ENCODE data around the gene NPAS3. TPM values are rescaled to one million over a fixed set of nuclear protein-coding genes. Genes with fewer than 3 reads are reported as not detected.
A peak's percentile ranks its signal among the peaks of the same experiment; 100 is the strongest.

Gene NPAS3
- total RNA-seq, 1 donor from 2014 or later: 0.93 TPM

DNA sequence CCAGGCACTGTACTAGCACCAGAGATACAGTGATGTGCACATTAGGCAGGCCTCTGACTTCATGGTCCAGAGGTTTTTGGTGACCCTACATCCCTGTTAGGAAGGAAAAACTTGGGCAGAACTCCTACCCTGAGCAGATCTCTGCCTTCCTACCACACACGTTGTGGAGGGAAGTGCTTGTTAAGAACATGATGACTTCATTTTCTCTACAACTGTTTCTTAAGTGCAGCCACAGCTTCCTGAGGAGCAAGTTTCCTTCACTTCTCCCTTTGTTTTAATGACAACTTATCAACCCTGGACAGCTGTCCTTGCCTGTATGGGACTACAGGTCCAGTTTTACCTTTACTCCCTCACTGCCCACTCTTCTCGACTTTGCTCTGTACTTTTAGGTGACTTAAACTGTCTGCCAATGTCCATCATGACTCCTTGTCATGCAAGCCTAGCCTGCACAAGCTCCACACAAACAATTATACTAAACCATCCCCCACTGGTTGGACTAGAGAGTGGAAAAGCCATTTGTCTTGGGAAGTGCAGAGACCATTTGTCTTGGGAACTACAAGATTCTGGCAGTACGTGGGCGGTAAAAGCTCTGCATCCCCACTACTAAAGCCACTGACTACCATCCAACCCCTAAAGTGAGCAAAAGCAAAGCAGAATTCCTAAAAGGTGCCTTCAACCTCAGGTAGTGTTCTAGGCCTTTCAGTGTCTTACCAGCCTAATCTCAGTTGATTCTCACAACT lies 652.4 kb downstream of the NPAS3 start:
- DNase-seq (ENCODE audit: extremely low read depth, low read depth, low spot score): no peak

DNA sequence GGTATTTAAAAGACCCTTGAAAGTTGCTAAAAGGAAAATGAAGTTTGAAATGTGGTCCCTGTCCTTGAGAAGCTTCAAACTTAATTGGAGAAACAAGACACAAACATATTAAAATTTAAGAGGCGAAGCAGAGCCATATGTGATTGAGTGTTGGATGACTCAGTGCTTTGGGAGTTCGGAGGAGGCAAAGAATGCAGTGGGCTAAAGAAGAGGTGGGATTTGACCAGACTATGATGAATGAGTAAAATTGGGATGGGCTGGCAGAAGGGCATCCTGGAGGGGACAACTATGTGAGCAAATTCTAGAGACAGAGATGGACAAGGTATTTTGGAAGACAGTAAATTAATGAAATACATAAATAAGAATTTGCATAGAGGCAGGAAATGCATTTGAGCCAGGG lies 653.6 kb downstream of the NPAS3 start:
- no peak for DNase-seq (ENCODE audit: extremely low read depth, low read depth, low spot score)

DNA sequence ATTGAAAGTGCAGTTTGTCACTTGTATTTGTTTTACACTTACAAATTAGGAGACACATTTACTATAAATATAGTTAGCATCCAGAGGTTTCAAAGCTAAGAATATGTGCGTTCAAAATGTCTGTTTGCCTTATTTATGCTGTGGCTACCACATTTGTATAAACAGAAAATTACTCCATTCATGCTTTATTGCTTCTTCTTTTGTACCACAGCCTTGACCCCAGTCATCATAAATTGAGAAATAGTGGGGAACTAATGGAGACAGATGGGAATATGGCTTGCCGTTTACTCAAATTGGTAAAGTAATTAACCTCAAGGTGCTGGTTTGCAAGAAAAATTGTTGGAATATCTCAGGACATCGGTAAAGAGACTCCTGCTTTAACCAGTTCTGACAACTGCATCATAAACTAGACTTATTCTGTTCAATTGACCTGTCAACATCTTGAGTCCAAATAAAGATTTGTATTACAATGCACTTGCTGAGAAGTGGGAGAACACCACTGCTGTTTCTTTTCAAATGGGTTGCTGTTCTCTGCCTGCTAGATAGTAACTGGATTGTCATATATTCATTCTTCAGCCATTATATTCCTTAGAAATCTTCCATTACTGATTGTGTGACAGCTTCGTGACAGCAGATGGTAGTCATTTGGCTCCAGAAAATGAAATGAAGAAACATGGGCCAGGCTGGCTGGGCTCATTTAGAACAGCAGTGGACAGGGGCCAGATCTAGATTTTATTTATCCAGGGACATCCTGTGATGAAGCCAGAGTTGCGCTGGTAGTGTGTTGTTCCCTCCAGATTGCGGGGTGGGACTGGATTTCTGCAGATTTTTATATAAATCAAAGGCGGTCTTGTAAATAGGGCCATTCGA lies 657.8 kb downstream of the NPAS3 start:
- no peak for DNase-seq (ENCODE audit: extremely low read depth, low read depth, low spot score)

DNA sequence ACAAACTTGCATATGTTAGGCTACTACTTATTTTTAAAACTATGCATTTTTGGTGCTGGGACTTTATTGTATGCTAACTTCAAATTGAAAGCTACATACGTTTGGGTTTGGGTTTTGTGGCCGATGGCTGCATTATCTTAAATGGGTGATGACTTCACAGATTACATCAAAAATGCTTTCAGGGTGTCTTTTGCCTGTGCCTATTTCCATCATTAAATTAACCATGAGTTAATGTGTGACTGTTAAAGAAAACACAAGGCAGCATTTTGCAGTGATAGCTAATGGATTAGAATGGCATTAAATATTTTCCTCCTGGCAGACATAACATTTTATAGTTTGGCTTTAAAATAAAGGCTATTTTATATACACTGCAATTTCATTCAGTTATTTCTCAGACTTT lies 659.9 kb downstream of the NPAS3 start:
- DNase-seq (ENCODE audit: extremely low read depth, low read depth, low spot score): no peak

DNA sequence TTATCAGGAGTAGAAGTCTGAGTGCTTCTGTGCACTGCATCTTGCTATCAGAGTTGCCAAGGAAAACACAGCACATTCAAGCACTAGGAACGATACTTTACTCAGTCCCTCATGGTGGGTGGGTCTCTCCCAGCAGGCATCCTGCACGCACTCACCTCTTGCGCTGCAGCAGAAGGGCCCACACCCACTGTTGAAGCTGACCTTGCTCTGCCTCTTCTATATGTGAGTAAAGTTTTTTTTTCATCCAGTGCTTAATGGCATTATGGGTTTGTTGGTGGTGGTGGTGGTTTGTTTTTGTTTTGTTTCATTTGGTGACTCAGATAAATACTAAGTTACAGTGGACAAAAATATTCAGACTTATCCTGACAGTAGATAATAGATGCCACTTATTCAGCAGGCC lies 663.7 kb downstream of the NPAS3 start:
- no peak for DNase-seq (ENCODE audit: extremely low read depth, low read depth, low spot score)

DNA sequence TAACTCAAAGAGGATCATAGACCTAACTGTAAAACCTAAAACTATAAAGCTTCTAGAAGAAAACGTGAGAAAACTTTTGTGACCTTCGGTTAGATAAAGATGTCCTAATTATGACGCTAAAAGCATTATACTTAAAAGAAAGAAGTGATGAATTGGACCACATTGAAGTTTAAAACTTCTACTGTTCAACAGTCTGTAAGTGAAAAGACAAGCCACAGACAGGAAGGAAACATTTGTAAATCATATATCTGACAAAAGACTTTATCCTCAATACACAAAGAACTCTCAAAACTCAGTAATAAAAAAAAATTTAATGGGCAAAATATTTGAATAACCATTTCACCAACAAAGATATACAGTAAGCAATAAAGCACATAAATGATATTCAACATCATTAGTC lies 667.9 kb downstream of the NPAS3 start:
- DNase-seq (ENCODE audit: extremely low read depth, low read depth, low spot score): no peak

DNA sequence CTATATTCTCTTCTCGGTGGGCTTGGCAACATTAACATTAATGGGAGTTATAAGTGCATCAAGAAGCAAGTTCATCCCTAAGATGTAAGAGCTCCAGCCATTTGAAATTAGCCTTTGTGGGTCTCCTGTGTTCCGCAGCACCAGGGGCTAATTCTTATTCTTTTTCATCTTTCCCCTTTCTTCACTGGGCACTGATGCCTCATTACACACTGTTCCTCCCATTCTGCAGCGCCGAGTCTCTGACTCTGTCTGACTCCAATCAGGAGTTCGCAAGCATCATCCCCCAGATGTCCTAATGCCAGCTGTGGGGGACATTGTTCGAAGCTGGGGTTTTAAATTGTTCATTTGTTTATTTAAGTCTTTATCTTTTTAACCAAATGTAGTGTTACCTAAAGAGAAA lies 670.9 kb downstream of the NPAS3 start:
- no peak for DNase-seq (ENCODE audit: extremely low read depth, low read depth, low spot score)

DNA sequence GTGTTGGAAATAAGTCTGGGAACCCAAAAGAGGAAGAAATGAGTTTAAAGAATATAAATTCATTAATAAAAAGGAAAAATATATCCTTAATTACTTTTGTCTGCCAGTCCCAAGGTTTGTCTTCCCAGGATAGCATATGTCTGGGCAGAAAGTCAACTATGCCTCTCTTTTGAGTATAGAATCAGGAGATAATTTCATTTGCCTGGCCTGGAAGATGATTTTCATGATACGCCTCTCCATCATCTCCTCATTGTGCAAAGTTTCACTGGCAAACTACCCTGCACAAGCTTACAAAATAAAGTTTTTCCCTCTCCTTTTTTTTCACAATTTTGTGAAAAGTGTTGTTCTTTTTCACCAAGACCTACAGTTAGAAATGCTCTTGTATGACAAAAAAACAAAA lies 671.4 kb downstream of the NPAS3 start:
- DNase-seq (ENCODE audit: extremely low read depth, low read depth, low spot score): no peak

DNA sequence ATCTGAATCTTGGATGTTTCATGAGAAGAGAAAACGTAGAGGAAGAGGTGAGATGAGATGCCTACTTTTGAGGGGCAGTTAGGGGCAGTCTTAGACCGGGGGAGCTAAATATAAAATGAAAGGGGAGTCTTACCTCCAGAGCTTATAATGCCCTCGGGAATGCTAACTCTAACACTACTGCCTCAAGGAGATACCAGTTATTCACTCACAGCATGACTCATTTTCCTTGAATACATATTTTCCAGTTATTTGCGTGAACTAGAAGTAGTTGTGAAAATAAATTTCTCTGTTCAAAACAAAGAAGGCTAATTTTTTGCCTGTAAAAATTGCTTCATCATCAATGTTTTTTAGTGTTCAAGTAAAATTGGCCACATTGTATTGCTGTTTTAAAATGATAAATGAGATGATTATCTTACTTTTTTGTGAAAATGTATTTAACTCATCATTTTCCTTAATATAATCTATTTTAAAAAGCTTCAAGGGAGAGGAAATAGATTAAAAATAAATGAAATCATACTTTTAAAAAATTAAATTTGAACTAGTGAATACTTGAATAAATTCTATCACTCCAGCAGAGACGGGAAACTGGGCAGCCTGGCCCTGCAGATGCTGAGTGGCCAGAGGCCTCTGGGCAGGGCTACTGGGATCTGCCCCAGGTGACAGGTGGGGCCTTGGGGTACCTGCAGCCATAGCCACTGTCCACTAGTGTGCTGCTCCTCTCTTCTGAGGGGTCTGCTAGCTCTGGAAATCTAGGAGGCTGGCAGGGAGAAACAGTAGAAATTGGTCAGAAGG lies 672.9 kb downstream of the NPAS3 start:
- DNase-seq (ENCODE audit: extremely low read depth, low read depth, low spot score): peak; percentile 52

DNA sequence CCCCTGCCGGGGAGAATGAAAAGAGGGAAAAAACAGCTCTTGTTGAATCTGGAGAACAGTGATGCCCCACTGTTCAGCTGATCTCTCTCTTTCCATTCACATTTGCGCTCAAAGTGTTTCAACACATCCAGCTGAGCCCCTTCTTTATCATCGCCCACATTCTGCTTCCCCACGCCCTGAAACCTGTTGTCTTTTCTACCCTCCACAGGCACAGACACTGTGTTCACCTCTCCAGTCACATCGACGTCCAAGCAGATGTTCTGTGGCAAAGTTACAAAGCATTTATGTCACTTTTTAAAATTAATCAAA lies 673.5 kb downstream of the NPAS3 start:
- no peak for DNase-seq (ENCODE audit: extremely low read depth, low read depth, low spot score)

DNA sequence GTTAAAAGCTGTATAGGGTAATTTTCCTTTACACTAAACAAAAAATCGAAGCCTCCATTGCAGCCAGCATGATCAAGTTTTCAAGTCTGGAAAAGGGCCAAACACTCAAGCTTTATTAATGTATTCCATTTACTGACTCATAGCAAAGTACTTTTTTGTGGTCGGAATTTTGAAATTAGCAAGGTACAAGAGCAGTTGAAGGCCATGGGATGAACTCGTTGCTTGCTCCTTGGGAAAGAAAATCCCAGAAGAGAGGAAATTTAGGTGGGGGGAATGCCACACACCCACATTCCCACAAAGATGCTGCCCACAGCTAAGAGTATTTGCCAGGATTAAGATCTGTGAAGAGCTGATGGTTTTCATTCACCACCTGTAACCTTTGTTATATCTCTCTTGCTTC lies 678.5 kb downstream of the NPAS3 start:
- DNase-seq (ENCODE audit: extremely low read depth, low read depth, low spot score): no peak

DNA sequence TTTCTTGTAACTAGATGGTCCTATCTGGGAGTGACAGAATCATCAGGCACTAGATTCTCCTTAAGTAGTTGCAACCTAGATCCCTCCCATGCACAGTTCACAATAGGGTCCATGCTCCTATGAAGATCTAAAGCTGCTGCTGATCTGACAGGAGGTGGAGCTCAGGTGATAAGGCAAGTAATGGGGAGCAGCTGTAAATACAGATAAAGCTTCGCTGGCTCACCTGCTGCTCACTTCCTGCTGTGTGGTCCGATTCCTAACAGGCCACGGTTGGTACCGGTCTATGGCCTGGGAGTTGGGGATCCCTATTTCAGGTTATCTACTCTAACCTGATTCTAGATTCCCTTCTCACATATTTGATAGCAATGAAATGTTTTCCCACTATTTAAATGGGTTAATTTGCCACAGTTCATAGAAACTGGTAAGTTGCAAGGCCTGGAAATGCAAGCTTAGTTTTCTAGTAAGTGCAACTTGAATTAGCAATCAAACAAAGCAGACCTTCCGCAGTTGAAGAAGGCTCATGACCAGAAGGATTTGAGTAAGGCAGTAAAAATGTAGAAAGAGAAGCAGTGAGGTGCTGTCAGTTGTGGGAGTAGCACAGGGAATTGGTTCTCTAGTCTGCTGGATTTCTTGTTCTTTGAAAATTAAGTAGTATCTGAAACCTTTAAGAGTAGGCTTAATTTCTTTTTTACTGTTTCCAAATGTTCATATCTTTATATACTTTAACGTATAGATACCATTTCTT lies 679.9 kb downstream of the NPAS3 start:
- no peak for DNase-seq (ENCODE audit: extremely low read depth, low read depth, low spot score)

DNA sequence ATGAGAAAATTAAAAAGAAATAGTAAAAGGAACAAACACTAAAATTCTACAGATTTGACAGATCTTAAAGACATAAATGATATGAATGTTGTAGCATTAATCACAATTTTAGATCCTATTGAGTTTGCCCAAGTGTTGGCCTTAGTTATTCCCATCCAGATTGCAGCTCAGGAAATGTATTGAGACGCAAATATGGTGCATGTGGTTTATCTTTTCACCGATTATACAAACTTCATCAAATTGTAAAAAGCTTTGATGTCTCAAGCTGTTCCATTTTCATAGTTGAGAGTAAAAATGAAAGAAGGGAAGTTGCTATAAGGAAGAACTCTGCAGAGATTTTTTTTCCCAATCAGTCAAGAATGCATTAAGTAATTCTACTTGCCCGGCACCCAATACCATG lies 683.8 kb downstream of the NPAS3 start:
- no peak for DNase-seq (ENCODE audit: extremely low read depth, low read depth, low spot score)

DNA sequence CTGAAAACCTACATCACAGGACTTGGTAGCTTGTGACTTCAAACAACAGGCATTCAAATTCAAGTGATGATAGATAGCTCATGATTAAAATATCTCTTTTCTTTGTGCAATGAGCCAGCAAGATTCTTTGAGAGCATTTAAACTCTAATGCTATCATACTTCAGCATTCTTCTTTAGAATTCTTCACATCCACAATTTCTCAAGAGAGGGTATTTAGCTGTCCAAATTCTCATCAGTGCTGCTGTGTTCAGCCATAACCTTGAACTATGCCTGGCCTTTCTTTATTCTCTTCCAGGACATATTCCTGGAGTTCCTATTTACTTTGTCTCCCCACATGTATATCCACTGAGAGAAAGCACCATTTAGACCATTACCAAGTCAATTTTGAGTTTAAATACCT lies 691.1 kb downstream of the NPAS3 start:
- DNase-seq (ENCODE audit: extremely low read depth, low read depth, low spot score): no peak

DNA sequence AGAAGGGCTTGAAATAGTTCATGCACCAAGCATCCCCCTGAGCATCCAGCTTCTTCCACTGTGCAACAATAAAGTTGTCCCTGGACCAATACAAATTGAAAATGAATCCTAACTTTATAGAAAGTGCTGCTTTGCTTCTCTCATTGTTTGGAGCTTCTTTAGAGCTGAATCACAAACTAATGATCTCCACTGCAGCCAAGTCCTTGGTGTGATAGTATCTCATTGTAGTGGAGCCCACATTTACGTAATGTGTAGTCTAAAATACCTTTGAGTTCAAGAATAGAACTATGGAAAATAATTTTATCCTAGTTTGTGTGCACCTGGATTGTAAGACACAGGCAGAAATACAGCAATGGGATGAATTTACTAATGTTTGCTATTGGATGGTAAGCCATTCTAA lies 692.3 kb downstream of the NPAS3 start:
- DNase-seq (ENCODE audit: extremely low read depth, low read depth, low spot score): no peak

DNA sequence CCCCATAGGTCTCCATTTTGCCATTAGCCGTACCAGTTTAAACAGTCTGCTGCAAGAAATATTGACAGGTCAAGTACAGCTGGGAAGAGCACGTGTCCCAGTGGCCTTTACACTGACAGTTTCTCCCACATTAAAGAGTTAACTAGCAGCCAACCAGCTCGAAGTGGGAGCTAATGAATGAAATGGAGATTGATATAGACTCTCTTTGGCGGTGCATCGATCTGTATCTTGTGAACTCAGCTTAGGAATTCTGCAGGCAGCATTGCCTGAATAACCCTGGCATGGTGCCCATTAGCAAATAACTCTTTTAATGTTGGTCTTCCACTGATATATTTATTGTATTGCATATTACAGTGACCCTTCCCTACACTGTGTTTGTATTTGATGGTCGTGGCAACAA lies 692.8 kb downstream of the NPAS3 start:
- no peak for DNase-seq (ENCODE audit: extremely low read depth, low read depth, low spot score)

DNA sequence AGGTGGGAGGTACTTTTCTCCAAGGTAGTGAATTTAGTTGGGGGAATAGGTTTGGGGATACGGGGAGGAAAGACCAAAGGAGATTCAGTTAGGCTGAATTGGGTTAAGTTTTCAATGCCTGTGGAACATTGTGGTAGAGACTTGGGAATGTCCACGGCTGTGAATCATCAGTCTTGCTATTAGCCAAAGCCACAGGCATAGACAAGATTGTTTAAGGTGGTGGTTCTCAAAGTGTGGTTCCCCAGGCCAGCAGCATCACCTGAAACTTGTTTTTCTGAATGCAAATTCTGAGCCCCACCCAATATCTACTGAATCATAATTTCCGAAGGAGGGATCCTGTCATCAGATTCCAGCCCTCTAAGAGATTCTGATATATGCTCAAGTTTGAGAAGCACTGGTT lies 696.0 kb downstream of the NPAS3 start:
- DNase-seq (ENCODE audit: extremely low read depth, low read depth, low spot score): no peak

DNA sequence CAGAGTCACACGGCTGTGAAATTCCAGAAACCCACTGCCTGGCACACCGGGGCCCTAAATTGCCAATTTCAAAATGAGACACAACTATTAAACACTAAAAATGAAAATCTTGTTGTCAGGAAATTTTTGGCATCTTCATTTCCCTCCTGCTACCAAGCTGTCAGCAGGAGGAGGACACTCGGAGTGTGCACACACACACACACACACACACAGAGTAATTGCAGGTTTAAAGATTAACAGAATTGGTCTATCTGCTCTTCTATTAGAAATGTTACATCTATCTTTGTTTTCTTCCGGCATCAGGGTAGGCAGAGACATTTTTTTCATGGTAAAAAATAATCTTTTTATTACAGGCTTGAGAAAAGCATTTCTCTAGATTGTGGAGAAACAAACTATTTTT lies 698.0 kb downstream of the NPAS3 start:
- DNase-seq (ENCODE audit: extremely low read depth, low read depth, low spot score): no peak

DNA sequence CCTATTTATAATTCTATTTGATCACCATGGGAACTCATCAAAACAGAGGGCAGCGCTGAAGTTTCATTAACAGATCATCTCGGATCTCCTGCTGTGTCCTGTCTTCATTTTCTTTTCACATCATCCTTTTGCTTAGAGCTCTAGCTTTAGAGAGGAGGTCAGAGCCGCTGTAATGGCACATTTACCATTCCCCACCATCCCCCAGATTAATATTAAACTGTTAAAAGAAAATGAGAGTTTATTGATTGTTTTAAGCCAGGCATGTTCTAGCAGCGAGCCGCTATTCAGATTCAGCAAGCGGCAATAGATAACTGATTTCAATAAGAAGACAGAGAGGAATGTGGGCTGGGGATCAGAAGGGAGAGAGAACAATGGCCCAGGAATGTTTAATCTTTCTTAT lies 703.4 kb downstream of the NPAS3 start:
- DNase-seq (ENCODE audit: extremely low read depth, low read depth, low spot score): no peak

DNA sequence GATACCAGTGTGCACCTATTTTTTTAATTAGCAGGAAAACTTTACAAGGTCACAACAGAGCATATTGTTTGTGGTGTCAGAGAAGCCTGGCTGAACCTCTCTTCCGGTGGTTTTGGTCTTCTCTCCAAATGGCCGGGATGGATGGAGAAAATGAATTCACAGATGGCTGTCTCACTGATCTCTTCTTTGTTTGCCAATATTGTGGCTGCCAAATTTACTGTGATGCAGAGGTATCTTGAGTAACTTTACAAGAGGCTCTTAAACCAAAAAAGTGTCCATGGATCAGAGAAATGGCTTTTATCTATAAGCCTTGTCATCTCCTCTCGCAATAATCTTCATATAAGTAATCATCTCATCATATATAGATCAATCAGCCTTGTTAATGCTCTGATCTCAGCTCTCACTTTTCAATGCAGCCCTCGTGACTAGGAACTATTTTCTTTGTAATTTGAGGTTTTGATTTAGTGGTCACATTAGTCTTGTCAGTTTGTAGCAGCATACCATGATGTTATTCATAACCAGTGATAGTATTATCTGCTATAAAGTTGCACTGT lies 704.1 kb downstream of the NPAS3 start:
- no peak for DNase-seq (ENCODE audit: extremely low read depth, low read depth, low spot score)
